HL-60 (cell line): ENCODE results near the gene ZNF511.

Experiments used
- POLR2AphosphoS5 ChIP-seq: IDR thresholded peaks from 2 replicates; pipeline ENCODE4 v1.6.1; 2012; ENCODE audit warnings: low read depth
- TF ChIP-seq, protein P1 (sequence below): IDR thresholded peaks from one replicate; pipeline ENCODE4 v1.5.1; 2011; ENCODE audit warnings: low read length, control low read depth, inconsistent platforms; ENCODE audit not compliant: insufficient read depth
- TF ChIP-seq, protein P2 (sequence below): IDR thresholded peaks from 2 replicates; pipeline ENCODE4 v1.6.1; 2012; ENCODE audit warnings: low read depth; ENCODE audit not compliant: insufficient replicate concordance

GRCh38 chr10:133326223-133326551 lies 17.5 kb downstream of the ZNF511 start:
- TF ChIP-seq, protein P1, sequence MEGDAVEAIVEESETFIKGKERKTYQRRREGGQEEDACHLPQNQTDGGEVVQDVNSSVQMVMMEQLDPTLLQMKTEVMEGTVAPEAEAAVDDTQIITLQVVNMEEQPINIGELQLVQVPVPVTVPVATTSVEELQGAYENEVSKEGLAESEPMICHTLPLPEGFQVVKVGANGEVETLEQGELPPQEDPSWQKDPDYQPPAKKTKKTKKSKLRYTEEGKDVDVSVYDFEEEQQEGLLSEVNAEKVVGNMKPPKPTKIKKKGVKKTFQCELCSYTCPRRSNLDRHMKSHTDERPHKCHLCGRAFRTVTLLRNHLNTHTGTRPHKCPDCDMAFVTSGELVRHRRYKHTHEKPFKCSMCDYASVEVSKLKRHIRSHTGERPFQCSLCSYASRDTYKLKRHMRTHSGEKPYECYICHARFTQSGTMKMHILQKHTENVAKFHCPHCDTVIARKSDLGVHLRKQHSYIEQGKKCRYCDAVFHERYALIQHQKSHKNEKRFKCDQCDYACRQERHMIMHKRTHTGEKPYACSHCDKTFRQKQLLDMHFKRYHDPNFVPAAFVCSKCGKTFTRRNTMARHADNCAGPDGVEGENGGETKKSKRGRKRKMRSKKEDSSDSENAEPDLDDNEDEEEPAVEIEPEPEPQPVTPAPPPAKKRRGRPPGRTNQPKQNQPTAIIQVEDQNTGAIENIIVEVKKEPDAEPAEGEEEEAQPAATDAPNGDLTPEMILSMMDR, result no peak
- TF ChIP-seq POLR2AphosphoS5, result no peak
- TF ChIP-seq, protein P2, sequence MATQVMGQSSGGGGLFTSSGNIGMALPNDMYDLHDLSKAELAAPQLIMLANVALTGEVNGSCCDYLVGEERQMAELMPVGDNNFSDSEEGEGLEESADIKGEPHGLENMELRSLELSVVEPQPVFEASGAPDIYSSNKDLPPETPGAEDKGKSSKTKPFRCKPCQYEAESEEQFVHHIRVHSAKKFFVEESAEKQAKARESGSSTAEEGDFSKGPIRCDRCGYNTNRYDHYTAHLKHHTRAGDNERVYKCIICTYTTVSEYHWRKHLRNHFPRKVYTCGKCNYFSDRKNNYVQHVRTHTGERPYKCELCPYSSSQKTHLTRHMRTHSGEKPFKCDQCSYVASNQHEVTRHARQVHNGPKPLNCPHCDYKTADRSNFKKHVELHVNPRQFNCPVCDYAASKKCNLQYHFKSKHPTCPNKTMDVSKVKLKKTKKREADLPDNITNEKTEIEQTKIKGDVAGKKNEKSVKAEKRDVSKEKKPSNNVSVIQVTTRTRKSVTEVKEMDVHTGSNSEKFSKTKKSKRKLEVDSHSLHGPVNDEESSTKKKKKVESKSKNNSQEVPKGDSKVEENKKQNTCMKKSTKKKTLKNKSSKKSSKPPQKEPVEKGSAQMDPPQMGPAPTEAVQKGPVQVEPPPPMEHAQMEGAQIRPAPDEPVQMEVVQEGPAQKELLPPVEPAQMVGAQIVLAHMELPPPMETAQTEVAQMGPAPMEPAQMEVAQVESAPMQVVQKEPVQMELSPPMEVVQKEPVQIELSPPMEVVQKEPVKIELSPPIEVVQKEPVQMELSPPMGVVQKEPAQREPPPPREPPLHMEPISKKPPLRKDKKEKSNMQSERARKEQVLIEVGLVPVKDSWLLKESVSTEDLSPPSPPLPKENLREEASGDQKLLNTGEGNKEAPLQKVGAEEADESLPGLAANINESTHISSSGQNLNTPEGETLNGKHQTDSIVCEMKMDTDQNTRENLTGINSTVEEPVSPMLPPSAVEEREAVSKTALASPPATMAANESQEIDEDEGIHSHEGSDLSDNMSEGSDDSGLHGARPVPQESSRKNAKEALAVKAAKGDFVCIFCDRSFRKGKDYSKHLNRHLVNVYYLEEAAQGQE, result no peak
